HG02884 (cell line): ENCODE data around the gene ANKRD35.
"Not testable (repeated sequence)": the region's sequence is repeated elsewhere in the genome, so short reads cannot be mapped to it uniquely, and the experiment has no call there.

Source experiments
- ATAC-seq: cut with Tn5 transposase; IDR thresholded peaks from one replicate; pipeline ENCODE4 v1.9.1; 2021; ENCODE audit warnings: mild to moderate bottlenecking, moderate library complexity; ENCODE audit not compliant: unreplicated experiment

Gene ANKRD35, protein sequence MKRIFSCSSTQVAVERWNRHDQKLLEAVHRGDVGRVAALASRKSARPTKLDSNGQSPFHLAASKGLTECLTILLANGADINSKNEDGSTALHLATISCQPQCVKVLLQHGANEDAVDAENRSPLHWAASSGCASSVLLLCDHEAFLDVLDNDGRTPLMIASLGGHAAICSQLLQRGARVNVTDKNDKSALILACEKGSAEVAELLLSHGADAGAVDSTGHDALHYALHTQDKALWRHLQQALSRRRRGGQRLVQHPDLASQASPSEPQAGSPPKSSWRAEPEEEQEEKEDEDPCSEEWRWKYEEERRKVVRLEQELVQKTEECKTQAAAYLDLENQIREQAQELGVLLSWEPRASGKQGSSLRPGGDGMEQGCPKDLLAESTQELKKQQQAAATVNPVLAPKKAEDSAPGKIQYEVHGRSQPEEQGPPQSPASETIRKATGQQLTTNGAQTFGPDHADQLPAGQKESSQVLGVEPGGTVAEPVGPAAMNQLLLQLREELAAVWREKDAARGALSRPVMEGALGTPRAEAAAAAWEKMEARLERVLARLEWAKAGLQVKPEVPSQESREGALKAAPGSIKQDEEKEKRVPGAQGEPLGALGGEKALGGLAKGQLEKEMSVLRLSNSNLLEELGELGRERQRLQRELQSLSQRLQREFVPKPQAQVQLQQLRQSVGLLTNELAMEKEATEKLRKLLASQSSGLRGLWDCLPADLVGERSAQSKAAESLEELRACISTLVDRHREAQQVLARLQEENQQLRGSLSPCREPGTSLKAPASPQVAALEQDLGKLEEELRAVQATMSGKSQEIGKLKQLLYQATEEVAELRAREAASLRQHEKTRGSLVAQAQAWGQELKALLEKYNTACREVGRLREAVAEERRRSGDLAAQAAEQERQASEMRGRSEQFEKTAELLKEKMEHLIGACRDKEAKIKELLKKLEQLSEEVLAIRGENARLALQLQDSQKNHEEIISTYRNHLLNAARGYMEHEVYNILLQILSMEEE

DNA sequence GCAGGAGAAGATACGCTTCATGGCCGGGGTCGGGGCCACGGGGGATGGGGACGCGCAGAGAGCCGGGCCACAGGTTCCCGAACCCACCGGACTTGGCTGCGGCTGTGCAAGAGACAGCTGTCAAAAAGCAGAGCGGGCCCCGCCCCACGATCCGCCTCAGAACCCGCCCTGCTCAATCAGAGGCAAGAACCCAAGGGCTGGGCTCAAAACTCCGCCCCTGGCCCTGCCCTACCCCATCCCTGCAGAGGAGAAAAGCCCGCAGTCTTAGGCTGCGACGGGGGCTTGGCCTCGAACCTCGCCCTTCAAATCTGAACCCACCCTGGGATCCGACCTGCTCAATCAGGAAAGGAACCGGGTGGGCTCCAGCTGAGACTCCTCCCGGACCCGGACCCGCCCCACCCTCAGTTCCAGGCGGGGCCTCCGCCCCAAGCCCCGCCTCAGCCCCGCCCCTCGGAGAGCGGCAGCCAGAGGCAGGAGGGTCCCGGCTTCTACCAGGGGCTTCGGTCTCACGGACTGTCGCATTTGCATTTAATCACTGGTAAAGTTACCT is at the start of gene ANKRD35:
ANKRD35 (minus strand) TSS at position 129 of the 550 bp plus-strand sequence; CDS start at position 21, 108 bp downstream.
- ATAC-seq, result peak; percentile 98

DNA sequence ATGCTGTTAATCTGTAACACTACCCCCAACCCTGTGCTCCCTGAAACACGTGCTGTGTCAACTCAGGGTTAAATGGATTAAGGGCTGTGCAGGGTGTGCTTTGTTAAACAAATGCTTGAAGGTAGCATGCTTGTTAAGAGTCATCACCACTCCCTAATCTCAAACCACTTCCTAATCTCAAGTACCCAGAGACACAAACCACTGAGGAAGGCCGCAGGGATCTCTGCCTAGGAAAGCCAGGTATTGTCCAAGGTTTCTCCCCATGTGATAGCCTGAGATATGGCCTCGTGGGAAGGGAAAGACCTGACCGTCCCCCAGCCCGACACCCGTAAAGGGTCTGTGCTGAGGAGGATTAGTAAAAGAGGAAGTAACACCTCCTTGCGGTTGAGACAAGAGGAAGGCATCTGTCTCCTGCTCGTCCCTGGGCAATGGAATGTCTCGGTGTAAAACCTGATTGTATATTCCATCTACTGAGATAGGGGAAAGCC is 46.9 kb upstream of the ANKRD35 start:
- ATAC-seq, result not testable (repeated sequence)

DNA sequence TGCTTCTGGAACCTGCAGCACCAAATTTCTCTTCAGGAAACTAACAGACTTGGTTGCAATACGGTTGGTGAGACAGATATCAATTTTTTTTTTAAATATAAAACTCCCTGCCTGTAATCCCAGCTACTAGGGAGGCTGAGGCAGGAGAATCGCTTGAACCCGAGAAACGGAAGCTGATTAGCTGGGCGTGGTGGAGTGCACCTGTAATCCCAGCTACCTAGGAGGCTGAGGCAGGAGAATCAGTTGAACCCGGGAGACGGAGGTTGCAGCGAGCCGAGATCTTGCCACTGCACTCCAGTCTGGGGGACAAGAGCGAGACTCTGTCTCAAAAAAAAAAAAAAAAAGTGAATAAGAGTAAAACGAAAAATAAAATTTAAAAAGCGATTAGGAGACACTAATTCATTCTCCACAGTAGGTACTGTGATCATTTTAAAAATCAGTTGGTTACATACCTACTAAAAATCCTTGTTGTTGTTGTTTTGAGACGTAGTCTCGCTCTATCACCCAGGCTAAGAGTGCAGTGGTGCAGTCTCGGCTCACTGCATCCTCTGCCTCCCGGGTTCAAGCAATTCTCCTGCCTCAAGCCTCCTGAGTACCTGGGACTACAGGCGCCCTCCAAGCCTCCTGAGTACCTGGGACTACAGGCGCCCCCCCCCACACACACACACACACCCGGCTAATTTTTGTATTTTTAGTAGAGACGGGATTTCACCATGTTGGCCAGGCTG is 42.4 kb upstream of the ANKRD35 start:
- no peak for ATAC-seq

DNA sequence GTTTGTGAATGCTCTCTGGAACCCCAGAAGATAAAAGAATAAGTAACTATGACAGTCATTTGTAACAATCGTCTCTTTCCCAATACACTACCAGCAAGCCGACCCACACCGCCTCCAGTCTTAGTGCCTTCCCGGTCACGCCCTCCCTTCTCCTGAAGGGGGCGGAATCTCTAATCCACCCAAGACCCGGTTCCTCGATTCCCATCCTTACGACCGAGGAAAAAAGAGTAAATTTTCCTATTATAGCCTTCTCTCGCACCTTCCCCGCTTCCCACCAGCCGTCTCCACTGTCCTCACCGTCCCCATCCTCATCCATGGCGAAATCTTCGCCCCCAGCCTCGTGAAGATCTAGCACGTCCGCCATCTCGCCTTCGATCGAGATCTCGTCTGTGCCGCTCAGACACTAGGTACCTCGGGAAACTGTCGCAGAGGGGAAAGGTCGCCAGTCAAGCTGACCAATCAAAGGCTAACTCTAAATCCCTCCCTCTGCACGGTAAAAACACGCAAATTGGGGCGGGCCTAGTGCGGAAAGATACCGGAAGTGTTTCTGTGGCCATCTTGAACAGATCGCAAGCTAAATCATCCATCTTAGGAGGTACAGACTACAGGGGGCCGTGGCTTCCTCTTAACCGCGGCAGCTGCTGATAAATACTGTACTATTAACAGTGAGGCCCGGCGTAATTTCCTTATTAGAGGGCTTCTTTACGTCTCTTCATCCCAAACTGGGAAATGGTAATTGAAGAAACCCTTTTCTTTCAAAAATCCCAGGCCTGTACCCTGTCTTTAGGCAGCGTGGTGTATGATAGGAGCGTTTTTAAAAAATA is 41.6 kb upstream of the ANKRD35 start, which contains the start of gene RBM8A:
RBM8A (minus strand) TSS at position 422 of the 824 bp plus-strand sequence; CDS start at position 364, 58 bp downstream.
- peak; percentile 92 for ATAC-seq

DNA sequence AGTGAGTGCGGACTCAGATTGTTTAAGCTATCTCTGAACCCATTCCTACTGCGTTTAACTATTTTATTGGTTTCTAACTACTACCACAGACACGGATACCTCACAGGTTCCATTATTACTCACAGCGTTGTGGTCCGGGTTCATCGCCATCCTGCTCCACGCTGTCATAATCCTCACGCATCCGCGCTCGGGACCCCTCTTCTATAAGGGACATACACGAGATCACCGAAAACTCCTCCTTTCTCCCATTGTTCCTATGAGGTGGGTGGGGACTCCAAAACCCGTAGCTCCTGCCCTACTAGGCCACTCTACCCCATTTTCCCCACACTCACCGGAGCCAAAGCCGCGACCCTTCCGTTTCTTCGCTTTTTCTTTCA is 41.0 kb upstream of the ANKRD35 start:
- no peak for ATAC-seq

DNA sequence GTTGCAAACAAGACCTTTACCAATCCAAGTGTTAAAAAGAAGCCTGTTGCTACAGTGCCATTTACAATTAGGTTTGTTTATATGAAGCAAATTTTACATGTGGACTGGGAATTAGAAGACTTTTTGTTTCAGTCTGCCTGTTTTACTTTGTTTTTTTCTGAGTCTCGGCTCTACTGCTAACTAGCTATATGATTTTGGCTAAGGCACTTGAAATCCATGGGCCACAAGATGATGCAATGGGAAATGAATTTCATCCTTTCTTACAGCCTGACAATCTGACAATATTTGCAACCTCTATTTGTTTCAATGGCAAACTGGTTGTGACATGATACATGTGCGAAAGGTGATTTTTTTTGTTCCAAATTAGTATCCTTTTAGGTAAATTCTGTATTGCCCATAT is 36.6 kb upstream of the ANKRD35 start:
- no peak for ATAC-seq

DNA sequence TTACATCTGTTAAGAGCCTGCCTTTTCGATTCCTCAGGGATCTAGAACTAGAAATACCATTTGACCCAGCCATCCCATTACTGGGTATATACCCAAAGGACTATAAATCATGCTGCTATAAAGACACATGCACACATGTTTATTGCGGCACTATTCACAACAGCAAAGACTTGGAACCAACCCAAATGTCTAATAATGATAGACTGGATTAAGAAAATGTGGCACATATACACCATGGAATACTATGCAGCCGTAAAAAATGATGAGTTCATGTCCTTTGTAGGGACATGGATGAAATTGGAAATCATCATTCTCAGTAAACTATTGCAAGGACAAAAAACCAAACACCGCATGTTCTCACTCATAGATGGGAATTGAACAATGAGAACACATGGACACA is 34.6 kb upstream of the ANKRD35 start:
- ATAC-seq, result not testable (repeated sequence)

DNA sequence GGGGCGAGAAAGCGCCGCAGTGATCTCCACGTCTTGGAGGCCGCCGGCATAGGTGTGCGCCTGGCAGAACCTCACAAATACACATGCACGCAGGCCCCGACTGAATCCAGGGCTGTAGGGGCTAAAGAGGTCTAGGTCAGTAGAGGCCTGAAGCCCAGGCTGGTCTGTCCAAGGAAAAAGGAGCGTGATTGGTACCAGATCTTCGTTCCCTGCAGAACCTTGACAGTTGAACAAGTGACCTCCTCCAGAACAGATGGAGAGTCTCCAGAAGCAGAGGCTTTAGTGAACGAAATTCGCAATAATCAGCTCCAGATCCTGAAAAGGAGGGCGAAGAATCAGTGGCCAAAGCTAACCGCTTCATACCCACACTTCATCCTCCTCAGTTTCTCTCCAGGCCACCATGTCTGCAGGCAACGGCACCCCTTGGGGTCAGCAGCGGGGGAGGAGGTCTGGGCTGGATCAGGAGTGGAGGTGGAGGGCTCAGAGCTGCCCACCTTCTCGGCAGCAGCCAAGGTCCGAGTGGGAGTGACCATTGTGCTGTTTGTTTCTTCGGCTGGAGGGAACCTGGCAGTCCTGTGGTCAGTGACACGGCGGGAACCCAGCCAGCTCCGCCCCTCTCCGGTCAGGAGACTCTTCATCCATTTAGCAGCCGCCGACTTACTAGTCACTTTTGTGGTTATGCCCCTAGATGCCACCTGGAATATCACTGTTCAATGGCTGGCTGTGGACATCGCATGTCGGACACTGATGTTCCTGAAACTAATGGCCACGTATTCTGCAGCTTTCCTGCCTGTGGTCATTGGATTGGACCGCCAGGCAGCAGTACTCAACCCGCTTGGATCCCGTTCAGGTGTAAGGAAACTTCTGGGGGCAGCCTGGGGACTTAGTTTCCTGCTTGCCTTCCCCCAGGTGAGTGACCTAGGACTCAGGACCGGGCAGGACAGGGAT is 33.6 kb upstream of the ANKRD35 start:
- ATAC-seq, result peak; percentile 8

DNA sequence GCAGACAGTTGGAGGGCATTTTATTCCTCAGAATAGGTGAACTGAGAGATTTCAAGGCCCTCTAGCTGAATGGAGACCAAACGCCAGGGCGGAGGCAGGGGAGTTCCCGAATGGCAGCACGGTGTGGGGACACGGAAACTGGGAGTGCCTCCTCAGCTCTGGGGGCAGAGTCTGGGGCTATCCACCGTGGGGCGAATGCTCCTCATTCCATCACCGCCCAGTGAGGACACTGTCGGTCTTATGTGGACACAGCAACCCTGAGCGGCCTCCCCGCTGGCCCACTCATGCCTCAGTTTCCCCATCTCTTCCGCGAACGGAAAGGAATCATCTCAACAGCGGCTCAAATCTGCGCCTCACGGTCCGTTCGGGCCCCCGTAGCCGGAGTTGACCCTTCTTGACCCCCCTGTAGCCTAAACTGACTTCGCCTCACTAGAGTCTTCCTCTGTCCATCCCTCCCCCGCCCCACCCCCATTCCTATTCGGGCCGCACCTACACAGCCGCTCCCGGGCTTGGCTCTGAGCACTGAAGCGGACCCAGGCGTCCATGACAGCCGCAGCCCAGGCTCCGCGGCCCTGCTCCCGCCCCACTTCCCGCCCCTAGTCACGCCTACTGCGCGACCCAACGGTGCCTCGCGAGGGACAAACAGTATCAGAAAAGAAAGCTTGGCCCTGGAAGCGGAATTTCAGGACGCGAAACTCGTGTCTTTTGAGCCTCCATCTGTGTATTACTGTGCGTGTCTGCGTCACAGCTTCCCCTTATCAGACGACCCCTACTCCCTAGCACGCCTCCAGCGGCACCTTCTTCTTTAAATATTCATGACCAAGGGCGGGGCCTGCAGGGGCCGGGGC is 32.7 kb upstream of the ANKRD35 start, which contains the start of gene PEX11B:
PEX11B (minus strand) TSS at position 574 of the 848 bp plus-strand sequence; CDS start at position 545, 29 bp downstream.
- ATAC-seq, result peak; percentile 89

DNA sequence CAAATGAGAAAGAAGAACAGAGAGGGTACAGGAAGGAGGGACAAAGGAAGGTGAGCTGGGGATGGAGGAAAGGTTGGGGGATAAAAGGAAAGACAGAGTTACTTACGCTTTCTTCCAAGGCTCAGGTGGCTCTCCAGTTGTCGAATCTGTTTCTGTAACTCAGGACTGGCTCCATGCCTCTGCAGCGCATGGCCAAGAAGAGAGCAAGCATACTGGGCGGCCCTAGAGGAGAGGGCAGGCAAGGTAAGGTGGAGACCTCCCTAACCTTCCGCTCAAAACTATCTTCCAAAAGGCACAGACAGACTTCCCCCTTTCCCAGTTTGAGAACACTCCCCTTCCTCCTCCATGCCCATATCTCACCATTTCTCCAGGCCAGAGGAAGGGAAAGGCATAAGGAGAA is 31.9 kb upstream of the ANKRD35 start:
- ATAC-seq, result no peak

DNA sequence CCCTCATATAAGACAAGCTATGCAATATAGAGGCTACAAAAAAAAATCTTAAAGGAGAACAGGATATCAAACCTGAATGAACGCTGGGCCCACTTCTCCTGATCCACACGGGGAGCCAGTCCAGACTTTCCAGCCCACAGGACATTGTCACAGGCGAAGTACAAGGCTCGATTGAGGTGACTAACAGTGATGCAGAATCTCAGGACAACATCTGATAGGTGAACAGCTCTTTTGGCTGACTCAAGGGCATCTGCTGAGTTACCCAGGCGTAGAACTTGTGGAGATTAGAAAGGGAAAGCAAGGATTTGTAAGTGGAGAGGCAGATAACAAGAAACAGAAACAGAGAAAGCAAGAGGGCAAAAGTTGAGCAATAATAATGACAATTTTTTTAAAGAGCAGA is 31.1 kb upstream of the ANKRD35 start:
- ATAC-seq, result no peak

DNA sequence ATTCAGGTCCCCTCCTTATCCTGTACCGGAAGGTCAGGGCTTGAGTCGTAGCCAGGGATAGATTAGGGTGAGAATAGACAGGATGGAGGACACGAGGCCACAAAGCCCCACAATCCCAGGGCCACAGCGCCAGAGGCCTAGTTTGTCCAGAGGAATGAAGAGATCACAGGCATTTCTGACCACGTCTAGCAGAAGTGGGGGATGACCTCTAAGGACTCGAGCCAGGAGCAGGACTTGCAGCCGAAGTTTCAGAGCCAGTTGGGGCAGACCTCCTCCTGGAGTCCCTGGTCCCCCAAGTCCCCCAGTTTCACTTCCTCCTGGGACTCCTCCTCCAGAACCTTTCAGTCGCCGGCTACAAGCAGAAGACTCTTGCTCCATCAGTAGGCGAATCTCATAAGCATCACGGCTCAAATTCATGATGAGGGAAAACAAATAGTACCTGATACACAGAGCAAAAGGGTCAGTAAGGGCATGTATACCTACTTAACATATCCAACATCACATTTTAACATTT is 26.5 kb upstream of the ANKRD35 start:
- ATAC-seq, result no peak

DNA sequence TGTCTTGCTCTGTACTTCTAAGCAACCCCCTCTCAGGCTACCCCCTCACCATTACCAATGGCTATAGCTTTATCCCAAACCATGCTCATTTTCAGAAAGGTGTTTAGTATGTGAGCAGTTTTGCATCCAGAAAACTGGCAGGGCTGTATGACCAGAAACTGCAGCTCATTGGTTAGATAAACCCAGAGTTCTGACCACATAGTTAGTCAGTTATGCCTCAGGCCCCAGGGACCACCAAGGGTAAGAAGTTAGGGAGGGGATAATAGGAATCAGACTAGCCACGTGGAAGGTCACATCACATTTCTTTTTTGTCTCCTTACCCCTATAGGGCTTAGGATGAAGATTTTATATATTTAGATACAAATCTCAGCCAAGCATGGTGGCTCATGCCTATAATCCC is 23.0 kb upstream of the ANKRD35 start:
- ATAC-seq, result no peak

DNA sequence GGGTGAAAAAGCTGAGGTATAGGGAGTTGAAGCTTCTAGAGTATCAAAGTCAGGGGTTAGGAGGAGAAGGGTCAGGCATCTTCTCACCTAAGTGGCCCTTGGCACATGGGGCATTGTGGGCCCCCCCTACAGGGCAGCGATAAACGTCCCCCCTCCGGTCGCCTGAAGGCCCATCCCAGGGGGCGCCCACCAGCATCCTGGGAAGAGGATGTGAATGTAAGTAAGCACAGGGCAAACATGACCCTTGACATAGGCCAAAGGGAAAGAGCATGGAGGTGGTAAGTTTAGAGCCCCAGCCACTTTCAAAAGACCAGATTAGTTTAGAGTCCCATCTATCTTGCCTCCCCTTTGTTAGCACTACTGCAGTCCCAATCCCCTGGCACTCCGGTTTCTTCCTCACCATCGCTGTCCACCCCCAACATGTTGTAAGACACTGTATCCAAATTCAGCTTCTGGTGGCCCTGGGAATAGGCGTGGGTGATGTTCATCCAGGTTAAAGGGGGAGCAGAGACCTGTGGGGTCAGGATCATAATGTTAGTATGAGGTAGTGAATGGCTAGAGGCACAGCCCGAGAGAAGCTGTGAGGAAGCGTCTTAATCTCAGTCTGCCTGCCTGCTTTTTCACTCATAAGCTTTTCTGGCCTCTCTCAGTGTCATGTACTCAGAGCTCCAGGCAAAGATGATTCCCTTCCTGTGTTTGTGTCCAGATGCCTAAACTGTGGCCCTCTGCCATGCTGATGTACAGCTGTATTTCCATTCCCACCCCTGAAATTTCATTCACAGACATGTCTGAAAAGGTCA is 21.5 kb upstream of the ANKRD35 start:
- no peak for ATAC-seq

DNA sequence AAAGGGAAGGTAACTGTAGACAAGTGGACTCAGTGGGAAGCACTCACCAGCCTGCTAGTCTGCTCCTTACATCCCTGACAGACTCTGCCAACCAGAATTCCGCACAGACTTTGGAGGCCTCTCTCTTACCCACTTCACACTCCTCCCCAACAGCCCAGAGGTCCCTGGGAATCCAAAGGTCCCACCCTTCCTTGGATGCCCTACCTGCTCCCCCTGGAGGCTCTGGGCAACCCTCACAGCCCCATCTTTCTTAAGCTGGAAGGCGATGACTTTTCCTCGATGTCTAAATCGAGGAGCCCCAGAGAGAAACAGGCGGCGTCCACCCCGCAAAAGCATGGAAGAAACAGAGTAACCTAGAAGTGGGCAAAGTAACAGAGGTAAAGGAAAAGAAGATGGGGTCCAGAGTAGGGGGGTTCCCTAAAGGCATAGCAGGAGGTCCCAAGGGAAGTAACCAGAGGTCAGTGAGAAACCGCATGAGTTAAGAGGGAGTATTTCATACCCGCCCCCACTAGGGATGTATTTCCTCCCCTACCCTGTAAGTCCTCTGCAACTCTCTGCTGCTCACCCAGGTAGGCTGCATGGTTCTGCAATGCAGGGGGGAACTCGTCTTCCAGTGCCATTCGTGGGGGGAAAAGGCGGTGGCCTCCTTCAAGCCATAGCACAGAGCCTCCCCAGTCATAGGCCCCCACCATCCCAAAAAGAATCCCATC is 15.8 kb upstream of the ANKRD35 start:
- ATAC-seq, result no peak

DNA sequence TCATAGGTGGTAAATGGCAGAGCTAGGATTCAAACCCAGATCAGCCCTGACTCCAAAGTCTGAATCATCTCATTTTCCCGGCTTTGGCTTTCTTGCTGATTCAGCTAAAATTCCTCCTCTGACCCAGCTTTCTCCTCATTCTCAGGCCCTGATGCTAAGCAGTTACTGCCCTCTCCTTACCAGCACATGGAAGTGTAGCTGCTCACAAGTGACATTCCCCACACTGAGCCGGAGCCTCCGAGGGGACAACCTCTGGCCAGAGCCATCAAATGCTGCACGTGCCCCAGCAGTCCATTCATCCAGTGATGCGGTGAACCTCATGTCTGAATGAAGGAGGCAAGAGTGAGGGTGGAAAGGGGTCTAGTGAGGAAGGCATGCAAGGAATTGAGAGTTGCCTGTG is 13.1 kb upstream of the ANKRD35 start:
- no peak for ATAC-seq
